A549 (cell line): Measurements from ENCODE around the gene RAPGEF5.

Source experiments
- CTCF ChIP-seq: fragments of >200 bp; sonication (Bioruptor Twin); formaldehyde crosslinking; IDR thresholded peaks from 3 replicates; pipeline ENCODE4 v1.5.1; 2016
- USF2 ChIP-seq: fragments of 450-650 bp; IDR thresholded peaks from 2 replicates; pipeline ENCODE4 v1.6.1; 2014; ENCODE audit warnings: antibody characterized with exemption

- no peak for TF ChIP-seq CTCF
- no peak for TF ChIP-seq USF2
Measured at GRCh38 chr7:22275661-22276060, 81.3 kb downstream of the RAPGEF5 start.
